H1 (cell line): Measurements from ENCODE around the gene PAQR8. TPM values are rescaled to one million over a fixed set of nuclear protein-coding genes. Genes with fewer than 3 reads are reported as not detected.
A peak's percentile ranks its signal among the peaks of the same experiment; 100 is the strongest.

ENCODE experiments used
- ASH2L ChIP-seq: fragments of 200-600, 300-600 bp; sonication (generic); IDR thresholded peaks from one replicate; pipeline ENCODE4 v1.7.1; 2017; ENCODE audit warnings: low read length
- BCL11A ChIP-seq, 2 experiments: IDR thresholded peaks; one replicate each; pipeline ENCODE4 v1.6.1; 2011; ENCODE audit warnings: low read depth in 2 of 2, low read length in 2 of 2, mild to moderate bottlenecking in 2 of 2
- CTBP2 ChIP-seq: IDR thresholded peaks from 2 replicates; pipeline ENCODE4 v1.7.0; 2011; ENCODE audit warnings: borderline replicate concordance, mild to moderate bottlenecking, moderate library complexity, mixed read lengths, low read length; ENCODE audit not compliant: insufficient read depth, insufficient read length
- KDM5A ChIP-seq: fragments of 200-600 bp; IDR thresholded peaks from 2 replicates; pipeline ENCODE4 v1.7.1; 2012; ENCODE audit warnings: mild to moderate bottlenecking, low read length, inconsistent platforms, mixed read lengths
- NANOG ChIP-seq: IDR thresholded peaks from 2 replicates; pipeline ENCODE4 v1.6.1; 2011; ENCODE audit warnings: low read length, low read depth, mild to moderate bottlenecking, inconsistent platforms; ENCODE audit not compliant: insufficient read depth, poor library complexity, severe bottlenecking
- NRF1 ChIP-seq: IDR thresholded peaks from 2 replicates; pipeline ENCODE4 v1.6.1; 2011; ENCODE audit warnings: mild to moderate bottlenecking, low read depth, low read length, improper control_type of control experiment
- SAP30 ChIP-seq: fragments of 300-600 bp; sonication (generic); IDR thresholded peaks from 2 replicates; pipeline ENCODE4 v1.7.1; 2012; ENCODE audit warnings: low read length, moderate library complexity, mild to moderate bottlenecking, inconsistent platforms; ENCODE audit not compliant: insufficient read depth, insufficient replicate concordance
- SIN3A ChIP-seq, 2 experiments: IDR thresholded peaks in 1 of 2; conservative IDR thresholded peaks in 1 of 2; 2 replicates each; pipeline ENCODE4 v1.6.1; 2011 to 2012; ENCODE audit warnings: low read length in 2 of 2, improper control_type of control experiment in 1 of 2, low read depth in 1 of 2, mild to moderate bottlenecking in 1 of 2
- TBP ChIP-seq: IDR thresholded peaks from 2 replicates; pipeline ENCODE4 v1.6.1; 2011; ENCODE audit warnings: low read depth, low read length, improper control_type of control experiment
- polyA plus RNA-seq, 7 experiments: library from polyadenylated mRNA; depleted of rRNA in 3 of 7; stranded (reverse) in 5 of 7; unstranded in 2 of 7; fragments of >200 nt in 5 of 7; fragments of 200-250 nt in 2 of 7; gene quantifications; 1 replicate in 5 of 7; 2 replicates in 1 of 7; 4 replicates in 1 of 7; pipeline versions ENCODE4 v1.2.1 to v1.2.3, GENCODE V29; 2011 to 2013; ENCODE audit warnings: missing spikeins in 2 of 7, mixed read lengths in 2 of 7
- total RNA-seq: library from RNA; stranded (reverse); fragmentation: NEBNext Ultra II Directional; extraction: Animal tissue kit (Norgen Biotek cat#: 25700); gene quantifications from 2 replicates; pipeline ENCODE4 v1.2.1, GENCODE V29; 2021
- TF ChIP-seq, protein P1 (sequence below): IDR thresholded peaks from 2 replicates; pipeline ENCODE4 v1.6.1; 2011; ENCODE audit warnings: low read length, improper control_type of control experiment

PAQR8 gene
- total and polyA plus RNA-seq, 2 of the 8 experiments (the other 6 are each of a cell fraction or from before 2014, with no cell fraction given) = 7.6 to 9.6 TPM

- TF ChIP-seq, protein P1, sequence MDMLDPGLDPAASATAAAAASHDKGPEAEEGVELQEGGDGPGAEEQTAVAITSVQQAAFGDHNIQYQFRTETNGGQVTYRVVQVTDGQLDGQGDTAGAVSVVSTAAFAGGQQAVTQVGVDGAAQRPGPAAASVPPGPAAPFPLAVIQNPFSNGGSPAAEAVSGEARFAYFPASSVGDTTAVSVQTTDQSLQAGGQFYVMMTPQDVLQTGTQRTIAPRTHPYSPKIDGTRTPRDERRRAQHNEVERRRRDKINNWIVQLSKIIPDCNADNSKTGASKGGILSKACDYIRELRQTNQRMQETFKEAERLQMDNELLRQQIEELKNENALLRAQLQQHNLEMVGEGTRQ = no peak
- TF ChIP-seq CTBP2 = no peak
- TF ChIP-seq BCL11A (IDR thresholded peaks at IDR 0.05; ENCODE audit: low read depth in 2 of 2, low read length in 2 of 2) = no peak
- TF ChIP-seq ASH2L = peak; percentile 22
- peak; percentile 66 for TF ChIP-seq SAP30
- no peak for TF ChIP-seq TBP
- no peak for TF ChIP-seq NANOG
- no peak for TF ChIP-seq KDM5A
- no peak for TF ChIP-seq SIN3A (conservative IDR thresholded peaks at IDR 0.05 in 1 of 2, IDR thresholded peaks at IDR 0.05 in 1 of 2; ENCODE audit: low read depth in 1 of 2, low read length in 2 of 2)
- no peak for TF ChIP-seq NRF1
Measured at GRCh38 chr6:52361414-52361944, 472 bp upstream of the PAQR8 start (continued).
